Omental fat pad (tissue), 4 donors: ENCODE data around the gene ZZZ3. TPM values are rescaled to one million over a fixed set of nuclear protein-coding genes. Genes with fewer than 3 reads are reported as not detected.

Source experiments
- ATAC-seq: fragments of 150-250 bp; one replicate; pipeline ENCODE4 v1.9.1; 2016; ENCODE audit warnings: mild to moderate bottlenecking, moderate library complexity; ENCODE audit not compliant: low FRiP score
- DNase-seq: peaks from one replicate; pipeline ENCODE4 v3.0.0-alpha.2; 2019; ENCODE audit warnings: low spot score
- total RNA-seq, 4 donors: library from RNA; depleted of rRNA; stranded (reverse); fragments of >200 nt; gene quantifications; one replicate each; pipeline ENCODE4 v1.1.0, GENCODE V29; 2016
- TF ChIP-seq, protein P1 (sequence below), 3 donors: fragments of 450-650 bp; IDR thresholded peaks; one replicate each; pipeline ENCODE4 v1.5.1; 2016 to 2017; ENCODE audit warnings: antibody characterized with exemption in 3 of 3, mild to moderate bottlenecking in 3 of 3, moderate library complexity in 2 of 3

The ZZZ3 gene
- total RNA-seq = 10 to 100 TPM; 41.2 to 78.7 (median 53.2) TPM

DNA sequence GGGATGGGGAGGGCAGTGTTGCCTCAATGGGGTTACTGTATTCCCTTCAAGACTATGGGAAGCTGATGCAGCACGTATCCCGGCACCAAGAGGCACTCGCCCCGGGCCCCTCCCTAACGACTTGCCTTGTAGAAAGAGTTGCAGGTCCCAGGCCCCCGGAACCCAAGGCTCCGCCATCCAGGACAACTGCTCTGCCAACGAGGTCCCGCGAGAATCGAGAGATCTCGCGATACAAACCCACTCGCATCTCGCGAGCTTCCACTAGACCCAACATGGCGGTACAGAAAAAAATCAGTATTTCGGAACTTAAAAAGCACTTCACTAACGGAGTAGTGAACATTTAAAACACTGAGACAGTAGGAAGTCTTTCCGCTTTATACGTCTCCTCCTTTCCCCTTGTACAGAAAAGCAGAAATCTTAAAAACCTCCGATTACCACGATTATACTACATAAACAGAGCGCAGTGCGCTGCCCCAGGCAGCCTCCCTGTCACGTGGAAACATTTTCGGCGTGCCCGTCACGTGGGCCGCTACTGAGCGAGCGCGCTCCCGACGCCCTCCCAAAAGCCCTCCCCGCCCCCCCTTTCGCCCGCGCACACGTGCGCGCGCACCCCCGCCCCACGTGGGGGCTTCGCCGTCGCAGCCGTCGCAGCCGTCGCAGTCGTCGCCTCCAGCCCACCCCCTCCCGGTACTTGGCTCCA is at the start of gene ZZZ3:
Gene ZZZ3 (minus strand): TSS at position 199 of the 700 bp plus-strand sequence. CDS start 49,304 bp downstream, outside the sequence.
- peak; percentile 97 for DNase-seq
- peak; percentile 84 for ATAC-seq
- TF ChIP-seq, protein P1, sequence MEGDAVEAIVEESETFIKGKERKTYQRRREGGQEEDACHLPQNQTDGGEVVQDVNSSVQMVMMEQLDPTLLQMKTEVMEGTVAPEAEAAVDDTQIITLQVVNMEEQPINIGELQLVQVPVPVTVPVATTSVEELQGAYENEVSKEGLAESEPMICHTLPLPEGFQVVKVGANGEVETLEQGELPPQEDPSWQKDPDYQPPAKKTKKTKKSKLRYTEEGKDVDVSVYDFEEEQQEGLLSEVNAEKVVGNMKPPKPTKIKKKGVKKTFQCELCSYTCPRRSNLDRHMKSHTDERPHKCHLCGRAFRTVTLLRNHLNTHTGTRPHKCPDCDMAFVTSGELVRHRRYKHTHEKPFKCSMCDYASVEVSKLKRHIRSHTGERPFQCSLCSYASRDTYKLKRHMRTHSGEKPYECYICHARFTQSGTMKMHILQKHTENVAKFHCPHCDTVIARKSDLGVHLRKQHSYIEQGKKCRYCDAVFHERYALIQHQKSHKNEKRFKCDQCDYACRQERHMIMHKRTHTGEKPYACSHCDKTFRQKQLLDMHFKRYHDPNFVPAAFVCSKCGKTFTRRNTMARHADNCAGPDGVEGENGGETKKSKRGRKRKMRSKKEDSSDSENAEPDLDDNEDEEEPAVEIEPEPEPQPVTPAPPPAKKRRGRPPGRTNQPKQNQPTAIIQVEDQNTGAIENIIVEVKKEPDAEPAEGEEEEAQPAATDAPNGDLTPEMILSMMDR (IDR thresholded peaks at IDR 0.05) = no peak

DNA sequence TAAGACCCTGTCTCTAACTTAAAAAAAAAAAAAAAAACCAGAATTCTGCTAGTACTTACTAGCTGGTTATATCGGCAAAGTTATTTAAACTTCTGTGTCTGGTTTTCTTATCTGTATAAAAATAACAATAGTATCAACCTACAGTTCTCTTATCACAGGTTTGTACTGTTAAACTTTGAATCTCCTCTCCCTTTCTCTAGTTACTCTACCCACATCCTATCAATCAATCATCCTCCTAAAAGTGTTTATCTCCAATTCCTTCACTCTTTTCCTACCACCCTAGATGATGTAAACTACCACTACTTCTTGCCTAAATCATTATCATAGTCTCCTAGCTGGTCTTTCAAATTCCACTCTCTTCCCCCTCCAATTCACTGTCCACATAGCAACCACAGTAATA is 49.6 kb upstream of the ZZZ3 start:
- ATAC-seq = no peak
- TF ChIP-seq, protein P1 (IDR thresholded peaks at IDR 0.05) = no peak
- no peak for DNase-seq

DNA sequence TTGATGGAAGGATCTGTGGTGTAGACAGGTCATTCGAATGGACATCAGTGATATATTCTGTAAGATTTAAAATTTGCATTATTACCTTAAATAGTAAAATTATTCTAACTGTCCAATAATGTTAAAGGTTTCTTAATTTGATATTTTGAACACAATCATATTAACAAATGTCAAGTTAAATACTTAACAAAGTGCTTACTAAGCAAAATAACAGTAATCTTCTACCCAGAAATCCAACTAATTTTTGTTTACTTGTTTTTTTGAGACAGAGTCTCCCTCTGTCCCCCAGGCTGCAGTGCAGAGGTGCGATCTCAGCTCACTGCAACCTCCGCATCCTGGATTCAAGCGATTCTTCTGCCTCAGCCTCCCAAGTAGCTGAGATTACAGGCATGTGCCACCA is 43.2 kb upstream of the ZZZ3 start:
- DNase-seq (no peak), ATAC-seq (no peak)
- TF ChIP-seq, protein P1 (IDR thresholded peaks at IDR 0.05) = no peak

DNA sequence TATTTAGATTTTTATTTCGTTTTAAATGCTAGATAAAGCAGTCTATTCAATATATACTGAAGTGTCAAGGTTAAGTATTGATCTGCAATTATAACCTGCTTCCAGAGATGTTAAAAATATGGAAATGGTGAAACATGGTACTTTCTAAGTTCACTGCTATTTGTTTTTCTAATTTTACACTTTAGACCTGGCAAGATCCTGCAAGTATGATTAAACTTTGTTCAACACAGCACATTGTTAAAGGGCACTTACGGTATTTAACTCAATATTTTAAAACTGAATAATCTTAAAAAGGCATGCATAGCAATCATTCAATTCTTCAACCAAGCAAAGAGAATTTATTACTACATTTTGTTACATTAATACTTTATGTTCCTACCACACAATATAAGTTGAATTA is 35.7 kb upstream of the ZZZ3 start:
- TF ChIP-seq, protein P1 (IDR thresholded peaks at IDR 0.05) = no peak
- ATAC-seq (no peak), DNase-seq (no peak)

DNA sequence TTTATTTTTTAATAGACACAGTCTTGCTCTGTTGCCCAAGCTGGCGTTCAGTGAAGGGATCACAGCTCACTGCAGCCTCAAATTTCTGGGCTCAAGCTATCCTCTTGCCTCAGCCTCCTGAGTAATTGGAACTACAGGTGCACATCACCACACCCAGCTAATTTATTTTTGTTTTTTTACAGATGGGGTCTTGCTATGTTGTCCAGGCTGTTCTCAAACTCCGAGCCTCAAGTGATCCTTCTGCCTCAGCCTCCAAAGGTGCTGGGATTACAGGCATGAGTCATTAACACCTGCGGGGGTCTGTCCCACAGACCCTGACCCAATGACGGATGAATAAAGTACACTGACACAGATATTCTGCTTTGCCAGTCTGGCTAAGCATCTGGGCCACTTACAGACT is 33.6 kb upstream of the ZZZ3 start:
- DNase-seq (no peak), ATAC-seq (no peak)
- TF ChIP-seq, protein P1 (IDR thresholded peaks at IDR 0.05) = no peak

DNA sequence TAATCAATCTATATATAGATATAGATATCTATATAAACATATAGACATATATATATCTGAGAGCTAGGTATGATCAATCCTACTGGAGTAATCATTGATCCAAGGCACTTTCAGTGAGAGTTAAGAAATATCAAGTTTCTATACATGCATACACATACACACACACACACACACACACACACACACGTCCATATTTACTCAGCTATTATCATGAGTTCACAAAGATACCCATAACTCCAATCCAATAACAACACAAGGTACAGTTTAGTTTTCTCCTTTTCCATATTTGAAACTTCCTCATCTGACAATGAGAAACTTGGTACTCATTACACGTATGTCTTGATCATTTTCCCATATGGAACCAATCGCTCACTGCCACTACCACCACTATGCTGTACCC is 27.3 kb upstream of the ZZZ3 start:
- no peak for ATAC-seq

More for the DNA sequence above, 27.3 kb upstream of the ZZZ3 start:
- TF ChIP-seq, protein P1 (IDR thresholded peaks at IDR 0.05) = no peak
- no peak for DNase-seq
